ENCODE data around the gene MAP3K2.

The MAP3K2 gene

GRCh38 chr2:127382831-127383230 is 4.9 kb downstream of the MAP3K2 start:
- TF ChIP-seq EZH2 (IDR thresholded peaks at IDR 0.05; ENCODE audit: borderline replicate concordance, low read length), result no peak
- TF ChIP-seq, protein P1, sequence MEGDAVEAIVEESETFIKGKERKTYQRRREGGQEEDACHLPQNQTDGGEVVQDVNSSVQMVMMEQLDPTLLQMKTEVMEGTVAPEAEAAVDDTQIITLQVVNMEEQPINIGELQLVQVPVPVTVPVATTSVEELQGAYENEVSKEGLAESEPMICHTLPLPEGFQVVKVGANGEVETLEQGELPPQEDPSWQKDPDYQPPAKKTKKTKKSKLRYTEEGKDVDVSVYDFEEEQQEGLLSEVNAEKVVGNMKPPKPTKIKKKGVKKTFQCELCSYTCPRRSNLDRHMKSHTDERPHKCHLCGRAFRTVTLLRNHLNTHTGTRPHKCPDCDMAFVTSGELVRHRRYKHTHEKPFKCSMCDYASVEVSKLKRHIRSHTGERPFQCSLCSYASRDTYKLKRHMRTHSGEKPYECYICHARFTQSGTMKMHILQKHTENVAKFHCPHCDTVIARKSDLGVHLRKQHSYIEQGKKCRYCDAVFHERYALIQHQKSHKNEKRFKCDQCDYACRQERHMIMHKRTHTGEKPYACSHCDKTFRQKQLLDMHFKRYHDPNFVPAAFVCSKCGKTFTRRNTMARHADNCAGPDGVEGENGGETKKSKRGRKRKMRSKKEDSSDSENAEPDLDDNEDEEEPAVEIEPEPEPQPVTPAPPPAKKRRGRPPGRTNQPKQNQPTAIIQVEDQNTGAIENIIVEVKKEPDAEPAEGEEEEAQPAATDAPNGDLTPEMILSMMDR (IDR thresholded peaks at IDR 0.05; ENCODE audit: low read length), result no peak
- no peak overlapping the region for H3K4me3 ChIP-seq (ENCODE audit: low read depth, low read length, poor library complexity, severe bottlenecking)
- peaks cover 16% of the 10 kb centered on the region for H3K4me1 ChIP-seq (ENCODE audit: insufficient read depth, low read length, severe bottlenecking)
- H4K20me1 ChIP-seq (ENCODE audit: insufficient read depth, low read length), result no peaks in the 10 kb centered on the region
- H2AFZ ChIP-seq (ENCODE audit: low read length), result no peak overlapping the region
- no peaks in the 10 kb centered on the region for H3K9me2 ChIP-seq (ENCODE audit: low read depth, low read length)
- H3K27ac ChIP-seq (ENCODE audit: low read depth, low read length, poor library complexity, severe bottlenecking), result no peak overlapping the region
- no peaks in the 10 kb centered on the region for H3K27me3 ChIP-seq (ENCODE audit: insufficient read depth, low read length)
- H3K9ac ChIP-seq (ENCODE audit: low read length), result no peak overlapping the region
- H3K9me3 ChIP-seq (ENCODE audit: low read length), result peaks cover under 1% of the 10 kb centered on the region; the same call in 1 of the 2 replicates
- no peak overlapping the region for H3K4me2 ChIP-seq (ENCODE audit: low read length)
- peaks cover 84% of the 10 kb centered on the region for H3K79me2 ChIP-seq (ENCODE audit: insufficient read depth, low read length)
- H3F3A ChIP-seq (ENCODE audit: insufficient read depth, low read length), result no peaks in the 10 kb centered on the region
- H3K36me3 ChIP-seq (ENCODE audit: insufficient read depth, low read length), result peaks cover under 1% of the 10 kb centered on the region; the same call in 1 of the 2 replicates

GRCh38 chr2:127381762-127382161 is 6.0 kb downstream of the MAP3K2 start:
- no peak overlapping the region for H3K9ac ChIP-seq (ENCODE audit: low read length)
- H3K4me1 ChIP-seq (ENCODE audit: insufficient read depth, low read length, severe bottlenecking), result peaks cover 15% of the 10 kb centered on the region
- no peaks in the 10 kb centered on the region for H3F3A ChIP-seq (ENCODE audit: insufficient read depth, low read length)
- H3K4me3 ChIP-seq (ENCODE audit: low read depth, low read length, poor library complexity, severe bottlenecking), result no peak overlapping the region
- peaks cover 91% of the 10 kb centered on the region for H3K79me2 ChIP-seq (ENCODE audit: insufficient read depth, low read length)
- no peak overlapping the region for H3K27ac ChIP-seq (ENCODE audit: low read depth, low read length, poor library complexity, severe bottlenecking)
- no peaks in the 10 kb centered on the region for H3K9me2 ChIP-seq (ENCODE audit: low read depth, low read length)
- H3K9me3 ChIP-seq (ENCODE audit: low read length), result peaks cover 9% of the 10 kb centered on the region
- H3K4me2 ChIP-seq (ENCODE audit: low read length), result no peak overlapping the region
- peaks cover 9% of the 10 kb centered on the region for H3K36me3 ChIP-seq (ENCODE audit: insufficient read depth, low read length)
- TF ChIP-seq EZH2 (IDR thresholded peaks at IDR 0.05; ENCODE audit: borderline replicate concordance, low read length), result no peak
- H4K20me1 ChIP-seq (ENCODE audit: insufficient read depth, low read length), result no peaks in the 10 kb centered on the region
- H3K27me3 ChIP-seq (ENCODE audit: insufficient read depth, low read length), result no peaks in the 10 kb centered on the region
- no peak overlapping the region for H2AFZ ChIP-seq (ENCODE audit: low read length)

- H3K27ac ChIP-seq (ENCODE audit: low read depth, low read length, poor library complexity, severe bottlenecking), result no peak overlapping the region
- no peaks in the 10 kb centered on the region for H3F3A ChIP-seq (ENCODE audit: insufficient read depth, low read length)
- H3K4me3 ChIP-seq (ENCODE audit: low read depth, low read length, poor library complexity, severe bottlenecking), result no peak overlapping the region
- no peaks in the 10 kb centered on the region for H3K4me1 ChIP-seq (ENCODE audit: insufficient read depth, low read length, severe bottlenecking)
- no peaks in the 10 kb centered on the region for H3K27me3 ChIP-seq (ENCODE audit: insufficient read depth, low read length)
- TF ChIP-seq EZH2 (IDR thresholded peaks at IDR 0.05; ENCODE audit: borderline replicate concordance, low read length), result no peak
- TF ChIP-seq, protein P1 (IDR thresholded peaks at IDR 0.05; ENCODE audit: low read length), result no peak
- H3K9me2 ChIP-seq (ENCODE audit: low read depth, low read length), result no peaks in the 10 kb centered on the region
- H4K20me1 ChIP-seq (ENCODE audit: insufficient read depth, low read length), result no peaks in the 10 kb centered on the region
- H3K9me3 ChIP-seq (ENCODE audit: low read length), result peaks cover 18% of the 10 kb centered on the region
- H3K4me2 ChIP-seq (ENCODE audit: low read length), result no peak overlapping the region
- no peak overlapping the region for H3K9ac ChIP-seq (ENCODE audit: low read length)
- H3K79me2 ChIP-seq (ENCODE audit: insufficient read depth, low read length), result peaks cover 79% of the 10 kb centered on the region
- H2AFZ ChIP-seq (ENCODE audit: low read length), result no peak overlapping the region
- H3K36me3 ChIP-seq (ENCODE audit: insufficient read depth, low read length), result peaks cover 15% of the 10 kb centered on the region
Measured at GRCh38 chr2:127379712-127380355, 7.9 kb downstream of the MAP3K2 start.

DNA sequence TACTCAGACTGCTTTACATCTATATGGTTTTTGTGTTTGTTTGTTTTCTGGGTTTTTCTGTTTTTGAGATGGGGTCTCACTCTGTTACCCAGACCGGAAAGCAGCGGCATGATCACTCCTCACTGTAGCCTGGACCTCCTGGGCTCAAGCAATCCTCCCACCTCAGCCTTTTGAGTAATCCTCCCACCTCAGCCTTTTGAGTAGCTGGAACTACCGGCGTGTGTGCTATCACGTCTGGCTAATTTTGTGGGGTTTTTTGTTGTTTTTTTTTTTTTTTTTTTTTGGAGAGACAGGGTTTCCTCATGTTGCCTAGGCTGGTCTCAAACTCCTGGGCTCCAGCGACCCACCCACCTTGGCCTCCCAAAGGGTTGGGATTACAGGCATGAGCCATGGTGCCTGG is 9.1 kb downstream of the MAP3K2 start:
- no peaks in the 10 kb centered on the region for H3K4me1 ChIP-seq (ENCODE audit: insufficient read depth, low read length, severe bottlenecking)
- H3K9me2 ChIP-seq (ENCODE audit: low read depth, low read length), result no peaks in the 10 kb centered on the region
- H3K36me3 ChIP-seq (ENCODE audit: insufficient read depth, low read length), result peaks cover 15% of the 10 kb centered on the region
- no peak overlapping the region for H3K9ac ChIP-seq (ENCODE audit: low read length)
- no peaks in the 10 kb centered on the region for H4K20me1 ChIP-seq (ENCODE audit: insufficient read depth, low read length)
- peaks cover 81% of the 10 kb centered on the region for H3K79me2 ChIP-seq (ENCODE audit: insufficient read depth, low read length)
- no peak for TF ChIP-seq EZH2 (IDR thresholded peaks at IDR 0.05; ENCODE audit: borderline replicate concordance, low read length)
- TF ChIP-seq, protein P1 (IDR thresholded peaks at IDR 0.05; ENCODE audit: low read length), result no peak
- H3K9me3 ChIP-seq (ENCODE audit: low read length), result peaks cover 18% of the 10 kb centered on the region
- H3K27me3 ChIP-seq (ENCODE audit: insufficient read depth, low read length), result no peaks in the 10 kb centered on the region
- no peak overlapping the region for H3K4me3 ChIP-seq (ENCODE audit: low read depth, low read length, poor library complexity, severe bottlenecking)
- no peak overlapping the region for H3K4me2 ChIP-seq (ENCODE audit: low read length)
- no peak overlapping the region for H3K27ac ChIP-seq (ENCODE audit: low read depth, low read length, poor library complexity, severe bottlenecking)
- H2AFZ ChIP-seq (ENCODE audit: low read length), result no peak overlapping the region
- no peaks in the 10 kb centered on the region for H3F3A ChIP-seq (ENCODE audit: insufficient read depth, low read length)

All from OCI-LY1 (cell line).